SH-SY5Y (cell line): ENCODE measurements around the gene SCAF11.

ENCODE experiments used
- GATA2 ChIP-seq: IDR thresholded peaks from 2 replicates; pipeline ENCODE4 v1.6.1; 2011; ENCODE audit warnings: mild to moderate bottlenecking, low read depth, low read length
- GATA3 ChIP-seq: IDR thresholded peaks from 2 replicates; pipeline ENCODE4 v1.6.1; 2011; ENCODE audit warnings: low read depth, mild to moderate bottlenecking, low read length, moderate library complexity

GRCh38 chr12:46005823-46006222, 15.4 kb upstream of the SCAF11 start:
- TF ChIP-seq GATA2 (no peak), GATA3 (no peak)
